Measurements from ENCODE around the gene MCC.

Gene MCC

DNA sequence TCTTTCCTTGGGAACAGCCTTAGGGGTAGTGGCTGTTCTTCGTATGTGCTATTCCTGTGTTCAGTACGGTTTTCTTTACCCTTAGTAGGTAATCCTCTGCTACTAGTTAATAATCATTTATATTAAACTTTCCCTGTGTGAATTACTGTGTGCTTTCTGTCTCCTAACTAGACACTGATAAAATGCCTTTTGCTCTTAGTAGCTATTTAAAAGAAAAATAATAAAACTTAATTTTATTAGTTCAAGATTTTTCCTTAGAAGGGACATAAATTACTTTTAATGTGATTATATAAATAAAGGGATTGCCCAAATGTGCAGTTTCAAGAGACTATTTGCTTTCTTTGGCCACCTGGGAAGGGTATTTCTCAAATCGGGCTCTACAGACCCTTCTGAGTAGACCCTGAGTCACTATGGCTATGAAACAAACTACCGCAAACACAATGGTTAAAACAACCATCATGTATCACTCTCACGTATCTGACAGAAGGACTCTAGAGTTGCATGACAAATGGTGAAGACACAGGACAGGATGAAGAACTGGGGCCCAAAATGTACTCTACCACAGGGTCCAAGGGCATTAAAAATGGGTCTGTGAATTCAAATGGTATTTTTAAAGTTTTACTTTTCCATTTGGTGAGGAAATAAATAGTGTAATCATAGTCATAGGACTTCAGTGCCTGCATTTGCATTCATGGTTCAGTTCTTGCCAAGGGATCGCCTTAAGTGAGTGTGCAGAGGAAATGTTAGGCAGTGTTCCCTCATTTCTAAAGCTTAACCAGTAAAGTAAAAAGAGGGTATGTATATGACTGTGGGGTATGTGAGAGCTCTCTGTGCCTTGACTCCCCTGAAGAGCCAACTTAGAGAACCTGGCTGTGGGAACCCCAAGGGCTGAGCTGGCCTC lies 150.5 kb downstream of the MCC start:
- no peaks in the 10 kb centered on the region for H3K27me3 ChIP-seq (ENCODE audit: low read depth, low read length)
- no peaks in the 10 kb centered on the region for H3K36me3 ChIP-seq (ENCODE audit: control insufficient read depth in 1 of 2, insufficient read depth in 2 of 2, low read length in 2 of 2)
- H3K27ac ChIP-seq (ENCODE audit: low read length) = no peak overlapping the region
- H3K9me3 ChIP-seq (ENCODE audit: control insufficient read depth in 1 of 2, low read length in 2 of 2) = no peaks in the 10 kb centered on the region
- H3K4me1 ChIP-seq (ENCODE audit: control insufficient read depth in 1 of 2, insufficient read depth in 2 of 2, low read length in 2 of 2) = no peaks in the 10 kb centered on the region
- no peak overlapping the region for H3K4me3 ChIP-seq (ENCODE audit: low read depth in 1 of 2, low read length in 2 of 2)

DNA sequence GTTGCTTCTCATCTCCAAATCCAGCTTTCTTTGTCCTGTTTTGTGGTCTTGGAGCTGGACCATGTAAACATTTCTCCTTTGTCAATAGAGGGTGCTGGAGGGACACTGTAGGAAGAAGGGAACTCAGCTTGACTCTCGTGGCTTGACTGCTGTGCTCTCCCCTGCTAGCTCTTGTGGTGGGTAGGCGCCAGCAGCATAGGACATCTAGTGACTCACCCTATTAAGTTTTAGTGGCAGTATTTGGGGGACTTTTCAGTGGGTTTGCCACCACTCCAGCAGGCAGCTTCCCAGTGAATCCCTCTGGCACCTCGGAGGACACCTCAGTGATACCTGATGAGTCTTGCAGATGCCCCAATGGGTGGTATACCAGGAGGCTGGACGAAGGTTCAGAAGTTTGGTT lies 151.3 kb downstream of the MCC start:
- Histone ChIP-seq H3K4me1 (ENCODE audit: control insufficient read depth in 1 of 2, insufficient read depth in 2 of 2, low read length in 2 of 2) (no peaks in the 10 kb centered on the region), H3K27me3 (ENCODE audit: low read depth, low read length) (no peaks in the 10 kb centered on the region), H3K27ac (ENCODE audit: low read length) (no peak overlapping the region)

DNA sequence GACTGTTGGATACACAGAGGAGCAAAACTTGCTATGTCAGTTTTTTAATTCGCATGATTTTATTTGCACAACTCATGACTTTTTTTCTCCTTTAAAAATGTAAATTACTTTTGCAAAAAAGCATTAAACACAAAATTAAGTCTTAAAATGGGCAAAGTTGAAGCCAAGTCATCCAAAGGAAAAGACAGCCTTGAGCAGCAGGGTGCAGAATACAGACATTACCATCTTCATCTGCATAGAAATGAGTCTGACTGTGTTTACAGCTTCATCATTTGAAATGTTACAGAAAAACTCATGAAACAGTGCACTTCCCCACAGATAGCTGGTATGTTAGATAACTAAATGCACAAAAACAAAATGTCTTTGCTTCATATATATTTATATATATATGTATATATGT lies 154.8 kb downstream of the MCC start:
- no peaks in the 10 kb centered on the region for H3K36me3 ChIP-seq (ENCODE audit: control insufficient read depth in 1 of 2, insufficient read depth in 2 of 2, low read length in 2 of 2)
- no peaks in the 10 kb centered on the region for H3K27me3 ChIP-seq (ENCODE audit: low read depth, low read length)
- H3K9me3 ChIP-seq (ENCODE audit: control insufficient read depth in 1 of 2, low read length in 2 of 2) = no peaks in the 10 kb centered on the region
- no peaks in the 10 kb centered on the region for H3K4me1 ChIP-seq (ENCODE audit: control insufficient read depth in 1 of 2, insufficient read depth in 2 of 2, low read length in 2 of 2)
- H3K4me3 ChIP-seq (ENCODE audit: low read depth in 1 of 2, low read length in 2 of 2) = no peak overlapping the region
- no peak overlapping the region for H3K27ac ChIP-seq (ENCODE audit: low read length)

More for the DNA sequence above, 151.3 kb downstream of the MCC start:
- Histone ChIP-seq H3K36me3 (ENCODE audit: control insufficient read depth in 1 of 2, insufficient read depth in 2 of 2, low read length in 2 of 2) (no peaks in the 10 kb centered on the region), H3K9me3 (ENCODE audit: control insufficient read depth in 1 of 2, low read length in 2 of 2) (no peaks in the 10 kb centered on the region), H3K4me3 (ENCODE audit: low read depth in 1 of 2, low read length in 2 of 2) (no peak overlapping the region)

DNA sequence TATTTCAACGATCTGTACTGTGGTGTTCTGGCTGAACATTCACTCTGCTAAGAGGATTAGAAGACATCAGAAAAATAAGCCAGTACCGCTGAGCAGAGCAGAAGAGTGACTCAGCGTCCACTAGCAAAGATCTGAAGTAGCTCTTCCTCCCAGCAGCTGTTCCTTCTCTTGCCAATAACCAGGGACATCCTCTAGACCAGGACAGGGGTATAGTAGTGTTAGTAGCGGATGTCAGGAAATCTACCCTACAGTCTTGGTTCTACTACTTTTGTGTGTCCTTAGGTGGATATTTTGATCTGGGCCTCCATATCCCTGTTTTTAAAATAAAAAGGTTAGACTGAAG lies 157.1 kb downstream of the MCC start:
- H3K27me3 ChIP-seq (ENCODE audit: low read depth, low read length) = no peaks in the 10 kb centered on the region
- H3K4me3 ChIP-seq (ENCODE audit: low read depth in 1 of 2, low read length in 2 of 2) = no peak overlapping the region
- H3K27ac ChIP-seq (ENCODE audit: low read length) = no peak overlapping the region
- no peaks in the 10 kb centered on the region for H3K36me3 ChIP-seq (ENCODE audit: control insufficient read depth in 1 of 2, insufficient read depth in 2 of 2, low read length in 2 of 2)
- no peaks in the 10 kb centered on the region for H3K4me1 ChIP-seq (ENCODE audit: control insufficient read depth in 1 of 2, insufficient read depth in 2 of 2, low read length in 2 of 2)
- no peaks in the 10 kb centered on the region for H3K9me3 ChIP-seq (ENCODE audit: control insufficient read depth in 1 of 2, low read length in 2 of 2)

DNA sequence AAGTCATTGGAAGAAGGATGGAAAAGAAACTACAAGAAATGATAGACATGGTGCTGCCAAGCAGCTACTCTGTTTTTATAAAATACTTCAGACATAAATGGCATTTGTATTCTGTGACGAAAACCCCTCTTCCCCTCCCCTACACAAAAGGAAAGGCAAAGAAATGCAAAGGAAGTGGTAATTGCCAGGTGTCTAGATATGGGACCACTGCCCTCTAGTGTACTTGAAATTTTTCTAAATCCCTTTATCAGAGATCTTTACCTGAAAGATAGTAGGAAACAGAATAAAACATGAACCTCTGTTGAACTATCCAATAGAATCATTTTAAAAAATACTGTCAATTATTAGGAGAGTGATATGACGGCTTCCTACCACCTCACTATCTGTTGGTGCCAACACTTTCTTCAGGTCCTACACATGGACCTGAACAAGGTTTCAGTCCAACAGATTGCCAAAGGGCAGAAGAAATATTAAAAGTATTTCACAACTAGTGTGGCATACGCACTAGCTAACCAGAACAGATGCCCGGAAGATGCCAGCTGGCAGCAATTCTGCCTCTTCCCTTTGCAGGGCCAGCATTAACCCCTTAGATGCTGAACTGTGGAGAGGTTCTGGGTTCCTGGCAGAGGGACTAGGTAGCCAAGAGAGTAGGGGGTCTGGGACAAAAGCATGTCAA lies 157.6 kb downstream of the MCC start:
- Histone ChIP-seq H3K36me3 (ENCODE audit: control insufficient read depth in 1 of 2, insufficient read depth in 2 of 2, low read length in 2 of 2) (no peaks in the 10 kb centered on the region), H3K27ac (ENCODE audit: low read length) (no peak overlapping the region), H3K4me1 (ENCODE audit: control insufficient read depth in 1 of 2, insufficient read depth in 2 of 2, low read length in 2 of 2) (no peaks in the 10 kb centered on the region), H3K4me3 (ENCODE audit: low read depth in 1 of 2, low read length in 2 of 2) (no peak overlapping the region), H3K27me3 (ENCODE audit: low read depth, low read length) (no peaks in the 10 kb centered on the region), H3K9me3 (ENCODE audit: control insufficient read depth in 1 of 2, low read length in 2 of 2) (no peaks in the 10 kb centered on the region)

DNA sequence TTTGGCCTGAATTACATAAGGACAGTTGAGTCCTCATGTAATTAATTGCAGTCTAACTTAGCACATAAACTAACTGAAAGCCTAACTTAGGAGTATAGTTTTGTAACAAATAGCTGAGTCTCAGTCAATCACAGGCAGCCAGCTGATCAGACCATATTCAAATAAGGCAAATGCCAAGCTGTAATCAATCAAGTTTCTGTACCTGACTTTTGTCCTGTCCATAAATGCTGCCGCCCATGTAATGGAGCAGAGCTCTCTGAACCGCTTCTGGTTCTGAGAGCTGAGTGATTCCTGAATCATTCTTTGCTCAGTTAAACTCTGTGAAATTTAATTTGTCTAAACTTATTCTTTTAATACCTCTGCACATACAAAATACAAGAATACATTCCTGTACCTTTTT lies 158.3 kb downstream of the MCC start:
- Histone ChIP-seq H3K27ac (ENCODE audit: low read length) (no peak overlapping the region), H3K4me1 (ENCODE audit: control insufficient read depth in 1 of 2, insufficient read depth in 2 of 2, low read length in 2 of 2) (no peaks in the 10 kb centered on the region), H3K27me3 (ENCODE audit: low read depth, low read length) (no peaks in the 10 kb centered on the region), H3K4me3 (ENCODE audit: low read depth in 1 of 2, low read length in 2 of 2) (no peak overlapping the region), H3K36me3 (ENCODE audit: control insufficient read depth in 1 of 2, insufficient read depth in 2 of 2, low read length in 2 of 2) (no peaks in the 10 kb centered on the region), H3K9me3 (ENCODE audit: control insufficient read depth in 1 of 2, low read length in 2 of 2) (no peaks in the 10 kb centered on the region)

DNA sequence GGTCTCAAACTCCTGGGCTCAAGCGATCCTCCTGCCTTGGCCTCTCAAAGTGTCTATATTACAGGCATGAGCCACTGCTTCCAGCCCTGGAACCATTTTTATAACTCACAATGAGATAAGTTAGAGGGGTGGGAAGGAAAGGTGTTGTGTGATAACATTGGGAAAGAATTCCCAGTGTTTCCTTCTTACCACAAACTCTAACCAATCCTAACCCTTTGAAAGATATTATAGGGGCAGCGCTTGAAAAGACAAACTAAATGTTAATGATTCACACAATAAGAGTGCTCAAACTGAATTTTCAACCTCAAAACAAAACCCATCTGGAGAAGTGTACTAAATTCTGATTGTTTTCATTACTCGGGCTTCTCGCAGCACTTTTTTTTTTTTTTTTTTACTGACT lies 163.2 kb downstream of the MCC start:
- no peaks in the 10 kb centered on the region for H3K36me3 ChIP-seq (ENCODE audit: control insufficient read depth in 1 of 2, insufficient read depth in 2 of 2, low read length in 2 of 2)
- no peak overlapping the region for H3K27ac ChIP-seq (ENCODE audit: low read length)
- H3K4me3 ChIP-seq (ENCODE audit: low read depth in 1 of 2, low read length in 2 of 2) = no peak overlapping the region
- peaks cover 0 to 6% of the 10 kb centered on the region in 2 donors for H3K4me1 ChIP-seq (ENCODE audit: control insufficient read depth in 1 of 2, insufficient read depth in 2 of 2, low read length in 2 of 2)
- no peaks in the 10 kb centered on the region for H3K27me3 ChIP-seq (ENCODE audit: low read depth, low read length)
- H3K9me3 ChIP-seq (ENCODE audit: control insufficient read depth in 1 of 2, low read length in 2 of 2) = no peaks in the 10 kb centered on the region

DNA sequence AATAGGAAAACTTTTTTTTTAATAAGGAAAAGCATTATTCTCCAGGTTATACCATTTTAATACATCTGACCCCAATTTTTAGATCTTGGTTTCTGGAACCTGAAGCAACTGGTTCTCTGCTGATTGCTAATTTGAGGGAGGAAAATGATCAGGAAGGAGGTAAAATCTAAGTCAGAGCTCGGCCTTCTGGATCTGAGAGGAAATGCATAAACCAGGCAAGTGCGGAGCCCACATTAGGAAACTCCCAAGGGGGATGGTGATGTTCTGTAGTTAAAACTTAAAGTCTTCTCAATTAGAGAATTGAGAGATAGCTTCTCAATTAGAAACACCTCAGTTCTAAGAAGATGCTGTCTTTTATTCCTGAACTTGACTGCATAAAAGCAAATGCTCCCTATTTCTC lies 167.0 kb downstream of the MCC start:
- Histone ChIP-seq H3K36me3 (ENCODE audit: control insufficient read depth in 1 of 2, insufficient read depth in 2 of 2, low read length in 2 of 2) (no peaks in the 10 kb centered on the region), H3K9me3 (ENCODE audit: control insufficient read depth in 1 of 2, low read length in 2 of 2) (no peaks in the 10 kb centered on the region), H3K27me3 (ENCODE audit: low read depth, low read length) (no peaks in the 10 kb centered on the region), H3K4me3 (ENCODE audit: low read depth in 1 of 2, low read length in 2 of 2) (no peak overlapping the region), H3K4me1 (ENCODE audit: control insufficient read depth in 1 of 2, insufficient read depth in 2 of 2, low read length in 2 of 2) (peaks cover 0 to 6% of the 10 kb centered on the region in 2 donors), H3K27ac (ENCODE audit: low read length) (no peak overlapping the region)

DNA sequence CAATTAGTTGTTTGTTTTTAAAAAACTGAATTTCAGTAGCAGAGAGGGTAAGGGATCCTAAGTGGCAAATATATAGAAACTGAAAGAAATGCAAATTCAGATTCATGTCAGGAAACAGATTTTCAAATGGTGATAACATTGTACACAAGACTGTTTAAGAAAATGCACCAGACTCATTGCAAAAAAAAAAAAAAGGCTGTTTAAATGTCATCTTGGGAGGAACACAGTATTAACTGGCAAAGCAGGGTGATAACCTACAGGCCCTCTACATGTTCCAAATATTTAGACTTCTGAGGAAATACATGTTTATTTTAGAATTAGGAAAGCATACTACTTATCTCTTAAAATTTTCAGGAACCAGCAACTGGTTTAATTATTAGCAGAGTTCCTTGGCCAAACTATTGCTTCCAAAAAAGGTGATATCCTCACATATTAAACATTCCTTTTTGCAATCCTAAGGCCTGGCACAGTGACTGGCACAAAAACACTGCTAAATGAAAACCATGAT lies 167.9 kb downstream of the MCC start:
- no peak overlapping the region for H3K27ac ChIP-seq (ENCODE audit: low read length)

DNA sequence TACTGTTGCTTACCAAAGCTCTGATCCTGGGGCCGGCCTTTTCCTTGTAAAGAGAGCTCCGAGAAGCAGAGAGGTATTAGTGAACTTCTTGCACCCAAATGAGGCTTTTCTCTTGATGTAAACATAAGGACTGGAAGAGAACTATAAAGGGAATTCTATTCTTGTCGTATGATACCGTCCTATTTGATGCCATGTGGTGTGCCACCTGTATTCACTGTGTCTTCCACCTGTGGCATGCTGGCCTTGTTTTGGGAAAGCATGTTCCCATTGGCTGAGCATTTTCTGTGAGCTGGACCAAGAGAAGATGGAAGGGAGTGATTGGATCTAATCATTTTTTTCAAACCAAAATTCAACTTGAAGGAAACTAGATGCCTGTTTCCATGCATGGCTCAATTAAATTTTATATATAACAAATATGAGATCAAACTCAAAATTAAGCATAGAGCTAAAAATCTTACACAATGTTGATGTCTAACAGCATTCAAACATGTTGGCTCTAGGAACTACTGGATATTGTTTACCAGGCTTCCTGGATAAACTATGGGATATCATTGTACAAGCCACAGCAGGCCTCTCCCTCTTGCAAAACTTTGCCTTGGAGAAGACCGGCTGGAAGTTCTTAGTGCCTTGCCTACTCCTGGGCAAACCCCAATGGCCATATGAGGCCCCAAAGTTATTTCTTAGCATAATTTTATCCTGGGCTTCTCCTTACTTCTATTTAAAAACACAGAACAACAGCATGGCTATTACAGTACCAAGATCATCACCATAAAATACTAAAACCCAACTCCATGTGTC lies 168.8 kb downstream of the MCC start:
- Histone ChIP-seq H3K36me3 (ENCODE audit: control insufficient read depth in 1 of 2, insufficient read depth in 2 of 2, low read length in 2 of 2) (no peaks in the 10 kb centered on the region), H3K4me1 (ENCODE audit: control insufficient read depth in 1 of 2, insufficient read depth in 2 of 2, low read length in 2 of 2) (peaks cover 0 to 6% of the 10 kb centered on the region in 2 donors), H3K27ac (ENCODE audit: low read length) (no peak overlapping the region), H3K27me3 (ENCODE audit: low read depth, low read length) (no peaks in the 10 kb centered on the region), H3K4me3 (ENCODE audit: low read depth in 1 of 2, low read length in 2 of 2) (no peak overlapping the region), H3K9me3 (ENCODE audit: control insufficient read depth in 1 of 2, low read length in 2 of 2) (no peaks in the 10 kb centered on the region)

More for the DNA sequence above, 167.9 kb downstream of the MCC start:
- Histone ChIP-seq H3K36me3 (ENCODE audit: control insufficient read depth in 1 of 2, insufficient read depth in 2 of 2, low read length in 2 of 2) (no peaks in the 10 kb centered on the region), H3K4me1 (ENCODE audit: control insufficient read depth in 1 of 2, insufficient read depth in 2 of 2, low read length in 2 of 2) (peaks cover 0 to 6% of the 10 kb centered on the region in 2 donors), H3K4me3 (ENCODE audit: low read depth in 1 of 2, low read length in 2 of 2) (no peak overlapping the region), H3K9me3 (ENCODE audit: control insufficient read depth in 1 of 2, low read length in 2 of 2) (no peaks in the 10 kb centered on the region), H3K27me3 (ENCODE audit: low read depth, low read length) (no peaks in the 10 kb centered on the region)

DNA sequence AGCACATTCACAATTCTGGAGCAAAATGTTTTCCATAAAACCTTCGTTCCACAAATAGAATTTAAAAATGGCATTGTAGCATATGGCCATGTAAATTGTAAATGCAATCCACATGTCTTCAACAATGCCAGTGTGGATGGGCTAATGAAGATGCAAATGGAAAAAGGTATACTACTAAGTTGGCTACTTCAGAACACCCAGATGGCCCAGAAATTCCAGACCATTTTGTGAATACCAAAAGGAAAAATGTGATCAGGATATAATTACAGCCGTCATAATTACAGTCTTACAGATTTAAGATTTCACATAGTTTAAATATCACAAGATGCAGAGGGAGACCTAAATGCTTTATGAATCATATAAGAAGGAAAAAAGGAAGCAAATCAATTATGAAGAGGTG lies 170.6 kb downstream of the MCC start:
- Histone ChIP-seq H3K4me3 (ENCODE audit: low read depth in 1 of 2, low read length in 2 of 2) (no peak overlapping the region), H3K9me3 (ENCODE audit: control insufficient read depth in 1 of 2, low read length in 2 of 2) (no peaks in the 10 kb centered on the region), H3K36me3 (ENCODE audit: control insufficient read depth in 1 of 2, insufficient read depth in 2 of 2, low read length in 2 of 2) (no peaks in the 10 kb centered on the region), H3K27ac (ENCODE audit: low read length) (no peak overlapping the region), H3K4me1 (ENCODE audit: control insufficient read depth in 1 of 2, insufficient read depth in 2 of 2, low read length in 2 of 2) (peaks cover 0 to 6% of the 10 kb centered on the region in 2 donors), H3K27me3 (ENCODE audit: low read depth, low read length) (no peaks in the 10 kb centered on the region)
